GM18502 (cell line): Measurements from ENCODE around the gene CCDC3.
"Not testable (repeated sequence)": the region's sequence is repeated elsewhere in the genome, so short reads cannot be mapped to it uniquely, and the experiment has no call there.

Experiments
- ATAC-seq: cut with Tn5 transposase; IDR thresholded peaks from one replicate; pipeline ENCODE4 v1.9.1; 2021; ENCODE audit warnings: mild to moderate bottlenecking; ENCODE audit not compliant: unreplicated experiment, poor library complexity

The CCDC3 gene

GRCh38 chr10:13001041-13001886 lies at the start of gene CCDC3:
CCDC3 (minus strand) TSS chr10:13001713; CDS start chr10:13001570, 143 bp downstream.
- ATAC-seq: no peak

- ATAC-seq: no peak
Measured at GRCh38 chr10:13051126-13051694, 49.7 kb upstream of the CCDC3 start.

GRCh38 chr10:13049774-13050420 lies 48.4 kb upstream of the CCDC3 start:
- no peak for ATAC-seq

GRCh38 chr10:13048762-13049161 lies 47.2 kb upstream of the CCDC3 start:
- ATAC-seq: no peak

GRCh38 chr10:13047529-13048206 lies 46.2 kb upstream of the CCDC3 start:
- no peak for ATAC-seq

GRCh38 chr10:13046851-13047528 lies 45.5 kb upstream of the CCDC3 start:
- ATAC-seq: no peak

- no peak for ATAC-seq
Measured at GRCh38 chr10:13043520-13043919, 42.0 kb upstream of the CCDC3 start.

GRCh38 chr10:13039761-13040160 lies 38.2 kb upstream of the CCDC3 start:
- no peak for ATAC-seq

GRCh38 chr10:13038391-13038790 lies 36.9 kb upstream of the CCDC3 start:
- ATAC-seq: no peak

- ATAC-seq: no peak
Measured at GRCh38 chr10:13037832-13038231, 36.3 kb upstream of the CCDC3 start.

GRCh38 chr10:13036841-13037240 lies 35.3 kb upstream of the CCDC3 start:
- ATAC-seq: no peak

- not testable (repeated sequence) for ATAC-seq
Measured at GRCh38 chr10:13035731-13036130, 34.2 kb upstream of the CCDC3 start.

- ATAC-seq: no peak
Measured at GRCh38 chr10:13026873-13027272, 25.4 kb upstream of the CCDC3 start.

- no peak for ATAC-seq
Measured at GRCh38 chr10:13023754-13024153, 22.2 kb upstream of the CCDC3 start.

GRCh38 chr10:13019280-13019679 lies 17.8 kb upstream of the CCDC3 start:
- no peak for ATAC-seq

GRCh38 chr10:13018171-13018570 lies 16.7 kb upstream of the CCDC3 start:
- ATAC-seq: no peak

- no peak for ATAC-seq
Measured at GRCh38 chr10:13016886-13017285, 15.4 kb upstream of the CCDC3 start.

- ATAC-seq: no peak
Measured at GRCh38 chr10:13016426-13016825, 14.9 kb upstream of the CCDC3 start.

GRCh38 chr10:13006037-13006436 lies 4.5 kb upstream of the CCDC3 start:
- ATAC-seq: no peak

- no peak for ATAC-seq
Measured at GRCh38 chr10:13003759-13004158, 2.2 kb upstream of the CCDC3 start.
